GDM1 (cell line): ENCODE data around the gene ZNF689.

ENCODE experiments used
- DNase-seq: peaks from one replicate; lab custom pipeline; 2025; lab: John Stamatoyannopoulos, UW

The ZNF689 gene

DNA sequence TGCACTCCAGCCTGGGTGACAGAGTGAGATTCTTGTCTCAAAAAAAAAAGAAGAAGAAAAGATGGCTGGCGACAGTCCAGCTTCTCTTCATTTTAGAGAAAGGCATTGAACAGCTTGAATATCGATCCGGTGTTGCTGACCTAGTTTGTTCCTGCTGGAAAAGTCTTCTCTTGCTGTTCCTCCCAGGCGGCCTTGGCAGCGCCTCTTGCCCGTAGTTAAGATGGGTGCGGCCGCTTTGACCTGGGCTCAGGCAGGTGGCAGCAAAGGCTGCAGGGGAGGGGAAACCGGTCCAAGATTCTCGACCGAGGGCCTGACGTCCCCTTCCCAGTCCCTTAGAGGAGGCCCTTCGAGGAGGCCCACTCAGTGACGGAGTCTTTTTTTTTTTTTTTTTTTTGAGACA lies 48.2 kb downstream of the ZNF689 start:
- DNase-seq: no peak

DNA sequence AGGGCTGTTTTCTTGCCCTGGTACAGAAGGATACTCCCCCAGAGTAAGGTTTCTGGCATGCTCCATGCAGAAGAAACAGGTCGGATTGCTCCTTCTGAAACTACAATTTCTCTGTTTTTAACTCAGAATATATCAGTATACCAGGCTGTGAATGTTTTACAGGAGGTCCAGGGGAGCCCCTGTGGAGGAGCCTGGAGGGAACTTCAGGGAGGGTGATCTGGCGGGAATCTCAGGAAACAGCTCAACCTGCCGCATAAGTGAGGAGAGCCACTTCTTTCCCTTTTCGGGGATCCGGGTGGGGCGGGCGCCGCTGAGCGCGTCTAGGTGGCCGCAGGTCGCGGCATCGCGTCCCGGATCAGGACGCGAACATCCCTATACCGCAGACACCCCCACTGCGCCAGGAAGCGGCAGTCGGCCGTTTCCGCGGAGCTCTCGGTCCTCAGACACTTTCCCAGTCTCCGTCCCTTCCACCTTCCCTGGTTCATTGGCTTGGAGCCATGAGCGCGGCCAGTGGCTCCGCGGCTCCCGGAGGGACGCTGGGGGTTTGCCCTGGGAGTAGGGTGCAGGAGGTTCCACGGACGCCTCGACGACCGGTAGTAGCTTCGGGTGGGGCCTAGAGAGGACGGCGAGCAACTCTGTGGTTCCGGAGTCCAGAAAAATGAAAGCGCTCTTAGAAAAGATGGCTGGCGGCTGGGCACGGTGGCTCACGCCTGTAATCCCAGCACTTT lies 48.9 kb downstream of the ZNF689 start:
- DNase-seq: peak; percentile 38

GRCh38 chr16:30559690-30560089 lies 50.5 kb downstream of the ZNF689 start:
- no peak for DNase-seq

- DNase-seq: no peak
These were observed 51.3 kb downstream of the ZNF689 start for GRCh38 chr16:30558789-30559377.

GRCh38 chr16:30557957-30558788 lies 52.0 kb downstream of the ZNF689 start, which contains the start of gene ZNF764:
TSS of gene ZNF764 (minus strand) at chr16:30558374. CDS start at chr16:30558182, 192 bp downstream.
- DNase-seq: peak; percentile 95

DNA sequence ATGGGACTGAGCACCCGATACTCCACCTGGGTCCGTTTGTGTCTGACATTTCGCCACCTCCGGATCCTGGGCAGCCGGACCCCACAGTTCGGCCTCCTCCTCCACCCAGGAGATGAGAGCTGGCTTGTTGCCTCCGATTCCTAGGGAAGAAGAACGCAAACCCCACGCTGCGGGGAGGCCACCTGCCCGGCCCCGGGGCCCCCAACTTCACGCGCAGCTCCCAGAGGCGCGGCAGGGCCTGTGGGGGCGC lies 52.6 kb downstream of the ZNF689 start:
- no peak for DNase-seq

GRCh38 chr16:30556125-30556473 lies 54.1 kb downstream of the ZNF689 start:
- no peak for DNase-seq

- no peak for DNase-seq
These were observed 54.7 kb downstream of the ZNF689 start for GRCh38 chr16:30555315-30556124.

DNA sequence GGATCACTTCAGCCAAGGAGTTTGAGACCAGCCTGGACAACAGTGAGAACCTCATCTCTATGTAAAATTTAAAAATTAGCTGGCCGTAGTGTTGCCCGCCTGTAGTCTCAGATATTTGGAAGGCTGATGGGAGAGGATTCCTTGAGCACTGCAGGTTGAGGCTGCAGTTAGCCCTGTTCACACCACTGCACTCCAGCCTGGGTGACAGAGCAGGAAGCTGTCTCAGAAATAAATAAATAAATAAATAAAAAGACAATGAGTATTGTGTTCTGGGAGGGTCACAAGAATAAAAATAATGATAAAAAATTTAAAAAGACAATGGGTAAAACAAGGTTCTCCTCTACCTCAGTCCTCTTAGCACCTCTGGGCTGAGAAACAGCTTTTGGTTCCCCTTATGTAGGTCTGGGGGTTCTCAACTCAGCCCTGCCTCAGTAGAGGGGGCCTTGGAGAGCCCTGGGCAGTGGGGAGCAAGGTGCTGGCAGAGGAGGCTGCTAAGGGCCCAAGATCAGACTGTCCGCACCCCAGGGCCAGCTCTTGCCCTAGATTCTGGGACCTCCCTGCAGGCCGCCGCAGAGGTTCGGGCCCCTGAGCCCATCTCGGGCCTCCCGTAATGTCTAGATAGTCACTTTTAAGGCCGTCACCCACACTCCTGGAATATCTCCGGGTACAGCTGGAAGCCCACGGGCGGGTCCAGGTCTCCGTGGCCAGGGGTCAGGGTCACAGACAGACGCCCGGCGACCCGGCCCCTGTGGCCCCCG lies 55.5 kb downstream of the ZNF689 start:
- DNase-seq: no peak

GRCh38 chr16:30553393-30553899 lies 56.7 kb downstream of the ZNF689 start:
- no peak for DNase-seq

GRCh38 chr16:30552956-30553355 lies 57.2 kb downstream of the ZNF689 start:
- no peak for DNase-seq
